Sigmoid colon (tissue), 3 donors: ENCODE results near the gene WFIKKN1.

ENCODE experiments used
- POLR2A ChIP-seq, 2 donors: fragments of 450-650 bp; IDR thresholded peaks; one replicate each; pipeline ENCODE4 v1.6.1; 2016; ENCODE audit warnings: antibody characterized with exemption in 2 of 2, mild to moderate bottlenecking in 2 of 2, moderate library complexity in 2 of 2
- TF ChIP-seq, protein P1 (sequence below), 4 experiments: fragments of 450-650 bp in 3 of 4; fragments of 200-600 bp in 1 of 4; IDR thresholded peaks; one replicate each; pipeline ENCODE4 v1.5.1; 2016 to 2019; ENCODE audit warnings: antibody characterized with exemption in 4 of 4, mild to moderate bottlenecking in 3 of 4, moderate library complexity in 2 of 4

- TF ChIP-seq, protein P1, sequence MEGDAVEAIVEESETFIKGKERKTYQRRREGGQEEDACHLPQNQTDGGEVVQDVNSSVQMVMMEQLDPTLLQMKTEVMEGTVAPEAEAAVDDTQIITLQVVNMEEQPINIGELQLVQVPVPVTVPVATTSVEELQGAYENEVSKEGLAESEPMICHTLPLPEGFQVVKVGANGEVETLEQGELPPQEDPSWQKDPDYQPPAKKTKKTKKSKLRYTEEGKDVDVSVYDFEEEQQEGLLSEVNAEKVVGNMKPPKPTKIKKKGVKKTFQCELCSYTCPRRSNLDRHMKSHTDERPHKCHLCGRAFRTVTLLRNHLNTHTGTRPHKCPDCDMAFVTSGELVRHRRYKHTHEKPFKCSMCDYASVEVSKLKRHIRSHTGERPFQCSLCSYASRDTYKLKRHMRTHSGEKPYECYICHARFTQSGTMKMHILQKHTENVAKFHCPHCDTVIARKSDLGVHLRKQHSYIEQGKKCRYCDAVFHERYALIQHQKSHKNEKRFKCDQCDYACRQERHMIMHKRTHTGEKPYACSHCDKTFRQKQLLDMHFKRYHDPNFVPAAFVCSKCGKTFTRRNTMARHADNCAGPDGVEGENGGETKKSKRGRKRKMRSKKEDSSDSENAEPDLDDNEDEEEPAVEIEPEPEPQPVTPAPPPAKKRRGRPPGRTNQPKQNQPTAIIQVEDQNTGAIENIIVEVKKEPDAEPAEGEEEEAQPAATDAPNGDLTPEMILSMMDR (IDR thresholded peaks at IDR 0.05): no peak
- no peak for TF ChIP-seq POLR2A (IDR thresholded peaks at IDR 0.05)
Observed at GRCh38 chr16:672371-672770, 41.6 kb downstream of the WFIKKN1 start.
